WERI-Rb-1 (cell line): ENCODE measurements around the gene NFASC.
A peak's percentile ranks its signal among the peaks of the same experiment; 100 is the strongest.

ENCODE experiments used
- DNase-seq: peaks from one replicate; pipeline ENCODE4 v3.0.0-alpha.2; 2020
- H3K27ac ChIP-seq: fragments of 250-450 bp; sonication (Bioruptor Pico); 2 replicates; pipeline ENCODE4 v1.5.1; 2020; ENCODE audit warnings: mild to moderate bottlenecking, moderate library complexity
- H3K27me3 ChIP-seq: fragments of 250-450 bp; sonication (Bioruptor Pico); 2 replicates; pipeline ENCODE4 v1.5.1; 2021; ENCODE audit warnings: mild to moderate bottlenecking, low read depth, moderate library complexity; ENCODE audit not compliant: insufficient read depth, severe bottlenecking
- H3K36me3 ChIP-seq: fragments of 250-450 bp; sonication (Bioruptor Pico); 2 replicates; pipeline ENCODE4 v1.5.1; 2020; ENCODE audit warnings: mild to moderate bottlenecking, moderate library complexity
- H3K4me3 ChIP-seq: 2 replicates; pipeline ENCODE4 v1.5.1; 2011; ENCODE audit warnings: low read depth, mild to moderate bottlenecking, control low read depth, low read length
- H3K9me3 ChIP-seq: fragments of 250-450 bp; sonication (Bioruptor Pico); 2 replicates; pipeline ENCODE4 v1.5.1; 2021; ENCODE audit warnings: mild to moderate bottlenecking, moderate library complexity; ENCODE audit not compliant: severe bottlenecking
- CTCF ChIP-seq: IDR thresholded peaks from 2 replicates; pipeline ENCODE4 v1.5.1; 2011; ENCODE audit warnings: low read depth, mild to moderate bottlenecking, control low read depth, inconsistent platforms, low read length

NFASC gene

GRCh38 chr1:204947338-204947737 is 76.7 kb downstream of the NFASC start:
- H3K4me3 ChIP-seq = no peak overlapping the region
- H3K27me3 ChIP-seq = no peaks in the 10 kb centered on the region
- no peaks in the 10 kb centered on the region for H3K9me3 ChIP-seq
- H3K36me3 ChIP-seq = peaks cover 53% of the 10 kb centered on the region
- no peak for DNase-seq
- H3K27ac ChIP-seq = no peak overlapping the region
- no peak for TF ChIP-seq CTCF

GRCh38 chr1:204947747-204948146 is 77.1 kb downstream of the NFASC start:
- peaks cover 57% of the 10 kb centered on the region for H3K36me3 ChIP-seq
- no peaks in the 10 kb centered on the region for H3K27me3 ChIP-seq
- no peak overlapping the region for H3K27ac ChIP-seq
- no peak for TF ChIP-seq CTCF
- no peak overlapping the region for H3K4me3 ChIP-seq
- no peaks in the 10 kb centered on the region for H3K9me3 ChIP-seq
- DNase-seq = no peak

- no peaks in the 10 kb centered on the region for H3K9me3 ChIP-seq
- no peak overlapping the region for H3K4me3 ChIP-seq
- H3K27ac ChIP-seq = no peak overlapping the region
- peak; percentile 73 for DNase-seq
- peaks cover 69% of the 10 kb centered on the region for H3K36me3 ChIP-seq
- no peak for TF ChIP-seq CTCF
- no peaks in the 10 kb centered on the region for H3K27me3 ChIP-seq
These were observed 79.8 kb downstream of the NFASC start for GRCh38 chr1:204950353-204951001.

- Histone ChIP-seq H3K9me3 (no peaks in the 10 kb centered on the region), H3K27me3 (no peaks in the 10 kb centered on the region), H3K27ac (no peak overlapping the region), H3K4me3 (no peak overlapping the region), H3K36me3 (peaks cover 83% of the 10 kb centered on the region)
- no peak for TF ChIP-seq CTCF
- no peak for DNase-seq
These were observed 88.0 kb downstream of the NFASC start for GRCh38 chr1:204958317-204959307.

- peaks cover 78% of the 10 kb centered on the region for H3K36me3 ChIP-seq
- no peak overlapping the region for H3K27ac ChIP-seq
- TF ChIP-seq CTCF = no peak
- no peak for DNase-seq
- no peaks in the 10 kb centered on the region for H3K27me3 ChIP-seq
- H3K9me3 ChIP-seq = no peaks in the 10 kb centered on the region
- no peak overlapping the region for H3K4me3 ChIP-seq
These were observed 88.7 kb downstream of the NFASC start for GRCh38 chr1:204959374-204959773.
